Measurements from ENCODE around the gene TMEM108. TPM values are rescaled to one million over a fixed set of nuclear protein-coding genes. Genes with fewer than 3 reads are reported as not detected.

The TMEM108 gene
- total RNA-seq, 1 experiment from 2014 or later = not detected

- POLR2A ChIA-PET = no interaction called here
- Histone ChIP-seq H3K4me2 (ENCODE audit: low read length) (no peak overlapping the region), H3K9me3 (ENCODE audit: control insufficient read depth in 1 of 2, insufficient read depth in 1 of 2, low read depth in 1 of 2, low read length in 2 of 2) (no peaks in the 10 kb centered on the region), H4K20me1 (ENCODE audit: insufficient read depth) (no peaks in the 10 kb centered on the region), H3K9me2 (ENCODE audit: insufficient read depth) (no peaks in the 10 kb centered on the region), H3K9ac (ENCODE audit: low read length) (no peak overlapping the region), H3K79me2 (ENCODE audit: insufficient read depth, low read length) (no peaks in the 10 kb centered on the region), H3K27me3 (ENCODE audit: insufficient read depth, low read length) (peaks cover 17% of the 10 kb centered on the region), H3K27ac (ENCODE audit: low read depth, low read length) (no peak overlapping the region), H3K36me3 (ENCODE audit: control insufficient read depth in 1 of 2, insufficient read depth in 2 of 2, low read length in 2 of 2) (no peaks in the 10 kb centered on the region), H3K4me1 (ENCODE audit: control insufficient read depth in 1 of 2, insufficient read depth in 2 of 2, low read length in 2 of 2) (no peaks in the 10 kb centered on the region), H2AFZ (ENCODE audit: low read depth, low read length, poor library complexity, severe bottlenecking) (no peak overlapping the region), H3K4me3 (replicated peaks in 1 of 2; ENCODE audit: low read depth in 1 of 2, low read length in 2 of 2) (no peak overlapping the region)
- CTCF ChIA-PET = no interaction called here
- ATAC-seq = no peak
- TF ChIP-seq ZFX (IDR thresholded peaks at IDR 0.05) (no peak), ELF1 (IDR thresholded peaks at IDR 0.05; ENCODE audit: borderline replicate concordance, low read depth) (no peak), JUND (IDR thresholded peaks at IDR 0.05) (no peak), YY1 (IDR thresholded peaks at IDR 0.05; ENCODE audit: extremely low read depth, insufficient replicate concordance, low read depth, low read length) (no peak), SIN3A (IDR thresholded peaks at IDR 0.05; ENCODE audit: low read depth) (no peak), RAD21 (IDR thresholded peaks at IDR 0.05; ENCODE audit: low read depth) (no peak), EGR1 (IDR thresholded peaks at IDR 0.05; ENCODE audit: low read depth) (no peak)
- TF ChIP-seq, protein P1, sequence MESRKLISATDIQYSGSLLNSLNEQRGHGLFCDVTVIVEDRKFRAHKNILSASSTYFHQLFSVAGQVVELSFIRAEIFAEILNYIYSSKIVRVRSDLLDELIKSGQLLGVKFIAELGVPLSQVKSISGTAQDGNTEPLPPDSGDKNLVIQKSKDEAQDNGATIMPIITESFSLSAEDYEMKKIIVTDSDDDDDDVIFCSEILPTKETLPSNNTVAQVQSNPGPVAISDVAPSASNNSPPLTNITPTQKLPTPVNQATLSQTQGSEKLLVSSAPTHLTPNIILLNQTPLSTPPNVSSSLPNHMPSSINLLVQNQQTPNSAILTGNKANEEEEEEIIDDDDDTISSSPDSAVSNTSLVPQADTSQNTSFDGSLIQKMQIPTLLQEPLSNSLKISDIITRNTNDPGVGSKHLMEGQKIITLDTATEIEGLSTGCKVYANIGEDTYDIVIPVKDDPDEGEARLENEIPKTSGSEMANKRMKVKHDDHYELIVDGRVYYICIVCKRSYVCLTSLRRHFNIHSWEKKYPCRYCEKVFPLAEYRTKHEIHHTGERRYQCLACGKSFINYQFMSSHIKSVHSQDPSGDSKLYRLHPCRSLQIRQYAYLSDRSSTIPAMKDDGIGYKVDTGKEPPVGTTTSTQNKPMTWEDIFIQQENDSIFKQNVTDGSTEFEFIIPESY (IDR thresholded peaks at IDR 0.05; ENCODE audit: extremely low read depth, insufficient replicate concordance, low read length) = no peak
- TF ChIP-seq, protein P2, sequence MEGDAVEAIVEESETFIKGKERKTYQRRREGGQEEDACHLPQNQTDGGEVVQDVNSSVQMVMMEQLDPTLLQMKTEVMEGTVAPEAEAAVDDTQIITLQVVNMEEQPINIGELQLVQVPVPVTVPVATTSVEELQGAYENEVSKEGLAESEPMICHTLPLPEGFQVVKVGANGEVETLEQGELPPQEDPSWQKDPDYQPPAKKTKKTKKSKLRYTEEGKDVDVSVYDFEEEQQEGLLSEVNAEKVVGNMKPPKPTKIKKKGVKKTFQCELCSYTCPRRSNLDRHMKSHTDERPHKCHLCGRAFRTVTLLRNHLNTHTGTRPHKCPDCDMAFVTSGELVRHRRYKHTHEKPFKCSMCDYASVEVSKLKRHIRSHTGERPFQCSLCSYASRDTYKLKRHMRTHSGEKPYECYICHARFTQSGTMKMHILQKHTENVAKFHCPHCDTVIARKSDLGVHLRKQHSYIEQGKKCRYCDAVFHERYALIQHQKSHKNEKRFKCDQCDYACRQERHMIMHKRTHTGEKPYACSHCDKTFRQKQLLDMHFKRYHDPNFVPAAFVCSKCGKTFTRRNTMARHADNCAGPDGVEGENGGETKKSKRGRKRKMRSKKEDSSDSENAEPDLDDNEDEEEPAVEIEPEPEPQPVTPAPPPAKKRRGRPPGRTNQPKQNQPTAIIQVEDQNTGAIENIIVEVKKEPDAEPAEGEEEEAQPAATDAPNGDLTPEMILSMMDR (IDR thresholded peaks at IDR 0.05 in 2 of 3, conservative IDR thresholded peaks at IDR 0.05 in 1 of 3; ENCODE audit: borderline replicate concordance in 1 of 3, insufficient read depth in 1 of 3, low read depth in 2 of 3, low read length in 2 of 3) = no peak
- no peak for DNase-seq (ENCODE audit: low read depth, low spot score)
- intact Hi-C loops (cut with micrococcal nuclease) = no loop called here
- BruUV-seq (replicated peaks) = no TSS peak
- RAD21 ChIA-PET (ENCODE audit: low non-redundant PET in 1 of 2, low total read pairs in 2 of 2, uncharacterized antibody in 2 of 2, unreplicated experiment in 2 of 2) = no interaction called here
These were observed 36.8 kb downstream of the TMEM108 start for GRCh38 chr3:133074977-133075376.
